ENCODE results near the gene ANP32B. TPM values are rescaled to one million over a fixed set of nuclear protein-coding genes. Genes with fewer than 3 reads are reported as not detected.
"Not testable (repeated sequence)": the region's sequence is repeated elsewhere in the genome, so short reads cannot be mapped to it uniquely, and the experiment has no call there.

Gene ANP32B
- total RNA-seq, 1 donor from 2014 or later, result 6.1 TPM

- no peak for FAIRE-seq
- no peak for DNase-seq (ENCODE audit: low spot score in 2 of 2)
Observed at GRCh38 chr9:97987487-97987886, 4.3 kb downstream of the ANP32B start.

GRCh38 chr9:97990259-97990658 lies 7.1 kb downstream of the ANP32B start:
- FAIRE-seq, result no peak
- DNase-seq (ENCODE audit: low spot score in 2 of 2), result no peak

- no peak for DNase-seq (ENCODE audit: low spot score in 2 of 2)
- no peak for FAIRE-seq
Observed at GRCh38 chr9:97991818-97992217, 8.7 kb downstream of the ANP32B start.

- DNase-seq (ENCODE audit: low spot score in 2 of 2) (no peak), FAIRE-seq (no peak)
Observed at GRCh38 chr9:97992219-97992618, 9.1 kb downstream of the ANP32B start.

- FAIRE-seq, result no peak
Observed at GRCh38 chr9:97993000-97993399, 9.9 kb downstream of the ANP32B start.

GRCh38 chr9:97994703-97995102 lies 11.6 kb downstream of the ANP32B start:
- no peak for FAIRE-seq
- no peak for DNase-seq (ENCODE audit: low spot score in 2 of 2)

More at GRCh38 chr9:97993000-97993399, 9.9 kb downstream of the ANP32B start:
- no peak for DNase-seq (ENCODE audit: low spot score in 2 of 2)

- FAIRE-seq; DNase-seq (ENCODE audit: low spot score in 2 of 2): not testable (repeated sequence)
Observed at GRCh38 chr9:97996676-97997075, 13.5 kb downstream of the ANP32B start.

- no peak for FAIRE-seq
Observed at GRCh38 chr9:97997330-97998276, 14.5 kb downstream of the ANP32B start.

GRCh38 chr9:98002808-98003207 lies 19.7 kb downstream of the ANP32B start:
- no peak for DNase-seq (ENCODE audit: low spot score in 2 of 2)
- no peak for FAIRE-seq

More at GRCh38 chr9:97997330-97998276, 14.5 kb downstream of the ANP32B start:
- no peak for DNase-seq (ENCODE audit: low spot score in 2 of 2)

GRCh38 chr9:98006127-98006796 lies 23.1 kb downstream of the ANP32B start:
- no peak for FAIRE-seq
- DNase-seq (ENCODE audit: low spot score in 2 of 2), result no peak

GRCh38 chr9:98007251-98007928 lies 24.2 kb downstream of the ANP32B start:
- DNase-seq (ENCODE audit: low spot score in 2 of 2) (no peak), FAIRE-seq (no peak)

- no peak for DNase-seq (ENCODE audit: low spot score in 2 of 2)
- no peak for FAIRE-seq
Observed at GRCh38 chr9:98008764-98009163, 25.6 kb downstream of the ANP32B start.

- FAIRE-seq, result no peak
Observed at GRCh38 chr9:98009437-98009836, 26.3 kb downstream of the ANP32B start.

GRCh38 chr9:98009936-98010335 lies 26.8 kb downstream of the ANP32B start:
- DNase-seq (ENCODE audit: low spot score in 2 of 2) (no peak), FAIRE-seq (no peak)

More at GRCh38 chr9:98009437-98009836, 26.3 kb downstream of the ANP32B start:
- no peak for DNase-seq (ENCODE audit: low spot score in 2 of 2)

- FAIRE-seq (no peak), DNase-seq (ENCODE audit: low spot score in 2 of 2) (no peak)
Observed at GRCh38 chr9:98010445-98010844, 27.3 kb downstream of the ANP32B start.

- no peak for FAIRE-seq
- DNase-seq (ENCODE audit: low spot score in 2 of 2), result no peak
Observed at GRCh38 chr9:98011122-98011521, 28.0 kb downstream of the ANP32B start.

GRCh38 chr9:98016137-98016680 lies 33.1 kb downstream of the ANP32B start:
- DNase-seq (ENCODE audit: low spot score in 2 of 2) (no peak), FAIRE-seq (no peak)

GRCh38 chr9:98017306-98017705 lies 34.2 kb downstream of the ANP32B start:
- FAIRE-seq (no peak), DNase-seq (ENCODE audit: low spot score in 2 of 2) (no peak)

GRCh38 chr9:98018347-98018746 lies 35.2 kb downstream of the ANP32B start:
- FAIRE-seq, result no peak
- DNase-seq (ENCODE audit: low spot score in 2 of 2), result no peak

GRCh38 chr9:98019098-98019497 lies 36.0 kb downstream of the ANP32B start:
- FAIRE-seq (no peak), DNase-seq (ENCODE audit: low spot score in 2 of 2) (no peak)

GRCh38 chr9:98019869-98020268 lies 36.7 kb downstream of the ANP32B start:
- DNase-seq (ENCODE audit: low spot score in 2 of 2); FAIRE-seq: not testable (repeated sequence)
